Activated naive CD4-positive, alpha-beta T cell treated with anti-CD3 and anti-CD28 coated beads, Interleukin-2, amount 50 U/mL, for 24 hours (primary cell): Measurements from ENCODE around the gene HRC.
"Not testable (repeated sequence)": the region's sequence is repeated elsewhere in the genome, so short reads cannot be mapped to it uniquely, and the experiment has no call there.

Experiments
- H3K27ac Mint-ChIP-seq: one replicate; pipeline ENCODE4 v1.8.0; 2021; ENCODE audit warnings: mild to moderate bottlenecking, mixed read lengths
- H3K27me3 Mint-ChIP-seq: one replicate; pipeline ENCODE4 v1.8.0; 2021; ENCODE audit warnings: mixed read lengths
- H3K36me3 Mint-ChIP-seq: one replicate; pipeline ENCODE4 v1.8.0; 2021; ENCODE audit warnings: mixed read lengths
- H3K4me1 Mint-ChIP-seq: one replicate; pipeline ENCODE4 v1.8.0; 2021; ENCODE audit warnings: mixed read lengths
- H3K4me3 Mint-ChIP-seq: one replicate; pipeline ENCODE4 v1.8.0; 2021; ENCODE audit warnings: mild to moderate bottlenecking, mixed read lengths
- H3K9me3 Mint-ChIP-seq: one replicate; pipeline ENCODE4 v1.8.0; 2021; ENCODE audit warnings: mixed read lengths

Gene HRC

GRCh38 chr19:49155005-49155819 lies at the start of gene HRC:
HRC (minus strand) TSS chr19:49155396; CDS start chr19:49155237, 159 bp downstream.
- no peak within 1 kb of the TSS for H3K27ac Mint-ChIP-seq
- H3K36me3 Mint-ChIP-seq = no peaks in the 10 kb centered on the region
- no peak within 1 kb of the TSS for H3K4me3 Mint-ChIP-seq
- peaks cover 54% of the 10 kb centered on the region for H3K27me3 Mint-ChIP-seq
- peaks cover 13% of the 10 kb centered on the region for H3K4me1 Mint-ChIP-seq
- H3K9me3 Mint-ChIP-seq = peaks cover 11% of the 10 kb centered on the region

DNA sequence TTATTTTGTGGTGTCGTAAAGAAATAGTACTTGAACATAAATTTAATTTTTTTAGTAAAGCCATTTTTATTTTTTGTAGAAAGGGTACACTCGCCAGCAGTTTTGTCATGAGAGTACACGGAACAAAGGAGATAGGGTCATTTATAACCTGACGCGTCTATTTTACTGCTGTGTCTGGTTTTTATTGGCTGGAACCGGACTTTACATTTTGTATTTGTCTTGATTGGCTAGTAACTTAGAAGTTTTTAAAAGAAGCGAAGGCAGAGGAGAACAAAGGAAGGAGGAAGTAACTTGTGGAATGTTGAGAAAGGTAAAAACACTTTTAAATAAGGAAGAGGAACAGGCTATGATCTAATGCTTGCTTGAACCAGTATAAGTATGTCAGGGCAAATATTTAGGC lies 45.8 kb upstream of the HRC start:
- Mint-ChIP-seq H3K4me1 (no peaks in the 10 kb centered on the region), H3K36me3 (no peaks in the 10 kb centered on the region), H3K9me3 (no peaks in the 10 kb centered on the region), H3K4me3 (no peak overlapping the region), H3K27ac (no peak overlapping the region), H3K27me3 (no peaks in the 10 kb centered on the region)

DNA sequence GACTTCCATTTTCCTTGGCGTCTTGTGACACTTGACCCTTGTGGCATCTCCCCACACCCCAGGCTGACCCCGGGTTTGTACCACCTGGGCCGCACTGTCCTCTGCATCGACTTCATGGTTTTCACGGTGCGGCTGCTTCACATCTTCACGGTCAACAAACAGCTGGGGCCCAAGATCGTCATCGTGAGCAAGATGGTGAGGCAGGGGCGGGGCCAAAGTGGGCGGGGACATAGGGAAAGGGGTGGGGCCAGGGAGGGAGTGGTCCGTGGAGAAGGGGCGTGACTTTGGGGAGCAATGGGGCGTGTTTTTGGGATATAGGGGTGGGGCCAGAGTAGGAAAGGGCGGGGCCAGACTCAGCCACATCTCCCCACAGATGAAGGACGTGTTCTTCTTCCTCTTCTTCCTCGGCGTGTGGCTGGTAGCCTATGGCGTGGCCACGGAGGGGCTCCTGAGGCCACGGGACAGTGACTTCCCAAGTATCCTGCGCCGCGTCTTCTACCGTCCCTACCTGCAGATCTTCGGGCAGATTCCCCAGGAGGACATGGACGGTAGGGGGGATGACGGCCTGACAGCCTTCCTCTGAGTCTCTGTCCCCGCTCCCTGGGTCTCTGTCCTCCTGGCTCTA lies 45.2 kb upstream of the HRC start:
- H3K9me3 Mint-ChIP-seq = no peaks in the 10 kb centered on the region
- no peaks in the 10 kb centered on the region for H3K27me3 Mint-ChIP-seq
- no peak overlapping the region for H3K4me3 Mint-ChIP-seq
- H3K36me3 Mint-ChIP-seq = no peaks in the 10 kb centered on the region
- H3K4me1 Mint-ChIP-seq = no peaks in the 10 kb centered on the region
- no peak overlapping the region for H3K27ac Mint-ChIP-seq

DNA sequence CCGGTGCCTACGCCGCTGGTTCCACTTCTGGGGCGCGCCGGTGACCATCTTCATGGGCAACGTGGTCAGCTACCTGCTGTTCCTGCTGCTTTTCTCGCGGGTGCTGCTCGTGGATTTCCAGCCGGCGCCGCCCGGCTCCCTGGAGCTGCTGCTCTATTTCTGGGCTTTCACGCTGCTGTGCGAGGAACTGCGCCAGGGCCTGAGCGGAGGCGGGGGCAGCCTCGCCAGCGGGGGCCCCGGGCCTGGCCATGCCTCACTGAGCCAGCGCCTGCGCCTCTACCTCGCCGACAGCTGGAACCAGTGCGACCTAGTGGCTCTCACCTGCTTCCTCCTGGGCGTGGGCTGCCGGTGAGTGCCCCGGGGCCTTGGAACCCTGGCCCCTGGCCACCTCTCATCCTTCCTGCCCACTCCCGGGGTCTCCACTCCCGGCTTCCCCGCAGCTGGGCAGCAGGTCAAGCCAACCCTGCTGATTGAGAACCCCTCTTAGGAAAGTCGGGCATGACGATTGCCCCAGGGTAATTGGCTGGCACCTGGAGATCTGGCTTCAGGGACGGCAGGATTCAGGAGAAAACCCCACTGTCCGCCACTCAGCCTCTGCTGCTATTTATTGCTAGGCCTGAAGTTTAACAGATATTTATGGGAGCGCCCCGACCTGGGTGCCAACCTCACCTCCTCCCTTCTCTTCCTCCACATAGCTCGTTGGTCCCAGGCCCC lies 41.5 kb upstream of the HRC start:
- no peaks in the 10 kb centered on the region for H3K27me3 Mint-ChIP-seq
- no peaks in the 10 kb centered on the region for H3K36me3 Mint-ChIP-seq
- no peak overlapping the region for H3K4me3 Mint-ChIP-seq
- no peak overlapping the region for H3K27ac Mint-ChIP-seq
- no peaks in the 10 kb centered on the region for H3K4me1 Mint-ChIP-seq
- H3K9me3 Mint-ChIP-seq = no peaks in the 10 kb centered on the region

DNA sequence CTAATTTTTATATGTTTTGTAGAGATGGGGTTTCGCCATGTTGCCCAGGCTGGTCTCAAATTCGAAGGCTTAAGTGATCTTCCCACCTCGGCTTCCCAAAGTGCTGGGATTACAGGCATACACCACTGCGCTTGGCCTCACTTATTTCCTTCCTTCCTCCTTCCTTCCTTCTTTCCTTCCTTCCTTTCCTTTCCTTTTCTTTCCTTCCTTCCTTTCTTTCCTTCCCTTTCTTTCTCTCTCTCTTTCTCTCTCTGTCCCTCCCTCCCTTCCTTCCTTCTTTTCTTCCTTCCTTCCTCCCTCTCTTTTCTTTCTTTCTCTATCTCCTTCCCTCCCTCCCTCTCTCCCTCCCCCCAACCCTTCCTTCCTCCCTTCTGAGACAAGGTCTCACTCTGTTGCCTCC lies 39.2 kb upstream of the HRC start:
- Mint-ChIP-seq H3K4me1 (peaks cover 11% of the 10 kb centered on the region), H3K27me3 (no peaks in the 10 kb centered on the region), H3K9me3 (no peaks in the 10 kb centered on the region), H3K4me3 (no peak overlapping the region), H3K27ac (no peak overlapping the region), H3K36me3 (no peaks in the 10 kb centered on the region)

DNA sequence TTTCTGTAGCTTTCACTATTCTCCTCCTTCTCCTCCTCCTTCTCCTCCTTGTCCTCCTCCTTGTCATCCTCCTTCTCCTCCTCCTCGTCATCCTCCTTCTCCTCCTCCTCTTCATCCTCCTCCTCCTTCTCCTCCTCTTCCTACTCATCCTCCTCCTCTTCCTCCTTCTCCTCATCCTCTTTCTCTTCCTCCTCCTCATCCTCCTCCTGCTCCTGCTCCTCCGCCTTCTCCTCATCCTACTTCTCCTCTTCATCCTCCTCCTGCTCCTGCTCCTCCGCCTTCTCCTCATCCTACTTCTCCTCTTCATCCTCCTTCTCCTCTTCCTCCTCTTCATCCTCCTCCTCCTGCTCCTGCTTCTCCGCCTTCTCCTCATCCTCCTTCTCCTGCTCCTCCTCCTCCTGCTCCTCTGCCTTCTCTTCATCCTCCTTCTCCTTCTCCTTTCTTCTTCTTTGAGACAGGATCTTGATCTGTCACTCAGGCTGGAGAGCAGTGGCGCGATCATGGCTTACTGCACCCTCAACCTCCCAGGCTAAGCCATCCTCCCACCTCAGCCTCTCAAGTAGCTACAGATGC lies 38.7 kb upstream of the HRC start:
- H3K36me3 Mint-ChIP-seq = no peaks in the 10 kb centered on the region
- H3K4me3 Mint-ChIP-seq = no peak overlapping the region
- H3K27ac Mint-ChIP-seq = no peak overlapping the region
- no peaks in the 10 kb centered on the region for H3K27me3 Mint-ChIP-seq
- peaks cover 16% of the 10 kb centered on the region for H3K4me1 Mint-ChIP-seq
- H3K9me3 Mint-ChIP-seq = no peaks in the 10 kb centered on the region

DNA sequence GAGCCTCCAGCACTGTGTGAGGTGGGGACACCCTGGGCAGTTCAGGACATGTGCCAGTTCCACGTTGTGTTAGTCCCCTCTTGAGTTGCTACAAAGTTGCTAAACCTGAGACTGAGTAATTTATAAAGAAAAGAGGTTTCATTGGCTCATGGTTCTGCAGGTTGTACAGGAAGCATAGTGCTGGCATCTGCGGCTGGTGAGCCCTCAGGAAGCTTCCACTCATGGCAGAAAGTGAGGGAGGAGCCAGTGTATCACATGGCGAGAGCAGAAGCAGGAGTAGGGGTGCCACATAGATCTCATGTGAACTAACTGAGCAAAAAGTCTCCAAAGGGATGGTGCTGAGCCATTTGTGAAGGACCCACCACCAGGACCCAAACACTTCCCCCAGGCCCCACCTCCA lies 35.6 kb upstream of the HRC start:
- Mint-ChIP-seq H3K36me3 (no peaks in the 10 kb centered on the region), H3K27me3 (no peaks in the 10 kb centered on the region), H3K4me3 (no peak overlapping the region), H3K9me3 (no peaks in the 10 kb centered on the region), H3K27ac (no peak overlapping the region), H3K4me1 (peaks cover 16% of the 10 kb centered on the region)

GRCh38 chr19:49189259-49189658 lies 34.1 kb upstream of the HRC start:
- no peak overlapping the region for H3K27ac Mint-ChIP-seq

DNA sequence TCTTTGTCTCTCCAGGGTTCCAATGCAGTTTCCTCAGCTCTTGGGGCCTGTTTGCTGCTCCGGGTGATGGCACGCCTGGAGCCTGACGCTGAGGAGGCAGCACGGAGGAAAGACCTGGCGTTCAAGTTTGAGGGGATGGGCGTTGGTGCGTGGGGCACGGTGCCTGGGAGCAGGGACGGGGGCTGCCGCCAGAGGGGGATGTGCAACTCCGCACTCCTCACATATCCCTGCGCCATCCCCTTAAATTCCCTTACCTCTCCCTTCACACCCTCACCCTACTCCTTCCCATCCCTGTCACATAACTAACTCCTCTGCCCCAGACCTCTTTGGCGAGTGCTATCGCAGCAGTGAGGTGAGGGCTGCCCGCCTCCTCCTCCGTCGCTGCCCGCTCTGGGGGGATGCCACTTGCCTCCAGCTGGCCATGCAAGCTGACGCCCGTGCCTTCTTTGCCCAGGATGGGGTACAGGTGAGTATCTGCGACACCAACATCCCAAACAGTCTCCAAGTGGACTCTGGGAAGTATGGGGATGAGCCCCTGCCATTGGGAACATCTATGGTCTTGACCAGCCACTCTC lies 33.5 kb upstream of the HRC start:
- peaks cover 6% of the 10 kb centered on the region for H3K36me3 Mint-ChIP-seq

More at GRCh38 chr19:49189259-49189658, 34.1 kb upstream of the HRC start:
- Mint-ChIP-seq H3K4me3 (no peak overlapping the region), H3K27me3 (no peaks in the 10 kb centered on the region), H3K36me3 (peaks cover 3% of the 10 kb centered on the region), H3K9me3 (peaks cover under 1% of the 10 kb centered on the region), H3K4me1 (peaks cover 16% of the 10 kb centered on the region)

DNA sequence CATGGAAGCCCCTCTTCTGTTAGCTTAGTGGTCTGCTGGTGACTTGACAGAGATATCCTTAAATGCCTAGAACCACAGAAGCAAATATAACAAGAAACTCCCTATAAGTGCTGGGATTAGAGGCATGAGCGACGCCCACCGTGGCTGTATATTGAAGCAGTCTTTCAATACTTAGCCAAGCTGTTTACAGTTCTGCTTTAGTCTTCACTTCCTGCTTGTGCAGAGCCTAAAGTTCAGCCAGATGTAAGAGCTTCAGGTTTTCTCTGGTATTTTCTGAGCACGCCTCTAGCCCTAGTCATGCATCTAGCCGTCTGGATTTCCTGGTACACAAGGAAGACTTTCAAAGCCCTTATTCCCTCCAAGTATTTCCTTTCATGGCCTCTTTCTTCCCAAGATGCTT lies 30.9 kb upstream of the HRC start:
- Mint-ChIP-seq H3K4me3 (no peak overlapping the region), H3K36me3 (peaks cover 6% of the 10 kb centered on the region), H3K27me3 (no peaks in the 10 kb centered on the region), H3K9me3 (peaks cover 5% of the 10 kb centered on the region), H3K27ac (no peak overlapping the region), H3K4me1 (peaks cover 16% of the 10 kb centered on the region)

More for the DNA sequence above, 33.5 kb upstream of the HRC start:
- H3K27ac Mint-ChIP-seq = no peak overlapping the region
- H3K9me3 Mint-ChIP-seq = peaks cover 5% of the 10 kb centered on the region
- H3K4me3 Mint-ChIP-seq = no peak overlapping the region
- H3K27me3 Mint-ChIP-seq = no peaks in the 10 kb centered on the region
- peaks cover 16% of the 10 kb centered on the region for H3K4me1 Mint-ChIP-seq

GRCh38 chr19:49182848-49183375 lies 27.7 kb upstream of the HRC start:
- Mint-ChIP-seq H3K27me3 (no peaks in the 10 kb centered on the region), H3K4me3 (no peak overlapping the region), H3K27ac (peak overlapping the region; percentile 75), H3K36me3 (peaks cover 6% of the 10 kb centered on the region), H3K4me1 (no peaks in the 10 kb centered on the region), H3K9me3 (peaks cover 5% of the 10 kb centered on the region)

DNA sequence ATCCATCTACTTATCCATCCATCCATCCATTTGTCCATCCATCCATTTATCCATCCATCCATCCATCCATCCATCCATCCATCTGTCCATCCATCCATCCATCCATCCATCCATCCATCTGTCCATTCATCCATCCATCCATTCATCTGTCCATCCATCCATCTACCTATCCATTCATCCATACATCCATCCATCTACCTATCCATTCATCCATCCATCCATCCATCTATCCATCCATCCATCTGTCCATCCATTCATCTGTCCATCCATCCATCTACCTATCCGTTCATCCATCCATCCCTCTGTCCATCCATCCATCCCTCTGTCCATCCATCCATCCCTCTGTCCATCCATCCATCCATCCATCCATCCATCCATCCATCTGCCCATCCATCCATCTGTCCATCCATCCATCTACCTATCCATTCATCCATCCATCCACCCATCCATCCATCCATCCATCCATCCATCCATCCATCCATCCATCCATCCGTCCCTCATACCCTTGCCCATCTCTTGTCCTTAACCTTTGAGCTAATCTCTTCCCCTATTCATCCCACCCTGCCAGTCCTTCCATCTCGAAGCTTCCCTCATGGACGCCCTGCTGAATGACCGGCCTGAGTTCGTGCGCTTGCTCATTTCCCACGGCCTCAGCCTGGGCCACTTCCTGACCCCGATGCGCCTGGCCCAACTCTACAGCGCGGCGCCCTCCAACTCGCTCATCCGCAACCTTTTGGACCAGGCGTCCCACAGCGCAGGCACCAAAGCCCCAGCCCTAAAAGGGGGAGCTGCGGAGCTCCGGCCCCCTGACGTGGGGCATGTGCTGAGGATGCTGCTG lies 27.0 kb upstream of the HRC start:
- not testable (repeated sequence) for H3K4me1 Mint-ChIP-seq, H3K9me3 Mint-ChIP-seq, H3K27ac Mint-ChIP-seq, H3K27me3 Mint-ChIP-seq, H3K4me3 Mint-ChIP-seq, H3K36me3 Mint-ChIP-seq

- Mint-ChIP-seq H3K4me1 (peaks cover 4% of the 10 kb centered on the region), H3K9me3 (peaks cover 5% of the 10 kb centered on the region), H3K27me3 (no peaks in the 10 kb centered on the region), H3K27ac (peak overlapping the region; percentile 26), H3K36me3 (peaks cover 6% of the 10 kb centered on the region), H3K4me3 (no peak overlapping the region)
Measured at GRCh38 chr19:49180659-49181058, 25.5 kb upstream of the HRC start.

DNA sequence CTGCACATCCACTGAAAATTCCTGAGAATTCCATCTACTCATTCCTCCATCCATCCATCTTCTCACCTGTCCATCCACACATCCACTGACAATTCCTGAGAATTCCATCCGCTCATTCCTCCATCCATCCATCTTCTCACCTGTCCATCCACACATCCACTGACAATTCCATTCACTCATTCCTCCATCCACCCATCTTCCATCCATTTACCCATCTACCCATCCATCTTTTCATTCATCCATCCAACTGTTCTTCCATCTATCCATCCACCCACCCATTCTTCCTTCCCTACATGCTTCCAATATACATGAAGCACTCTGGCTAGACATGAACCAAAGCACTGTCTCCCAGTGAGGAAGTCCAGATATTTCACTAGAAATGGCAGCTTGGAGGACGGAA lies 18.0 kb upstream of the HRC start:
- Mint-ChIP-seq H3K27ac (no peak overlapping the region), H3K36me3 (no peaks in the 10 kb centered on the region), H3K27me3 (peaks cover 4% of the 10 kb centered on the region), H3K4me1 (peaks cover 4% of the 10 kb centered on the region), H3K9me3 (no peaks in the 10 kb centered on the region), H3K4me3 (no peak overlapping the region)

- H3K27me3 Mint-ChIP-seq = peaks cover 4% of the 10 kb centered on the region
Measured at GRCh38 chr19:49168421-49168820, 13.2 kb upstream of the HRC start.

More at GRCh38 chr19:49168421-49168820, 13.2 kb upstream of the HRC start:
- no peak overlapping the region for H3K4me3 Mint-ChIP-seq
- H3K4me1 Mint-ChIP-seq = no peaks in the 10 kb centered on the region
- no peaks in the 10 kb centered on the region for H3K9me3 Mint-ChIP-seq
- H3K27ac Mint-ChIP-seq = no peak overlapping the region
- no peaks in the 10 kb centered on the region for H3K36me3 Mint-ChIP-seq
